ENCODE data around the gene GRIA4.

DNA sequence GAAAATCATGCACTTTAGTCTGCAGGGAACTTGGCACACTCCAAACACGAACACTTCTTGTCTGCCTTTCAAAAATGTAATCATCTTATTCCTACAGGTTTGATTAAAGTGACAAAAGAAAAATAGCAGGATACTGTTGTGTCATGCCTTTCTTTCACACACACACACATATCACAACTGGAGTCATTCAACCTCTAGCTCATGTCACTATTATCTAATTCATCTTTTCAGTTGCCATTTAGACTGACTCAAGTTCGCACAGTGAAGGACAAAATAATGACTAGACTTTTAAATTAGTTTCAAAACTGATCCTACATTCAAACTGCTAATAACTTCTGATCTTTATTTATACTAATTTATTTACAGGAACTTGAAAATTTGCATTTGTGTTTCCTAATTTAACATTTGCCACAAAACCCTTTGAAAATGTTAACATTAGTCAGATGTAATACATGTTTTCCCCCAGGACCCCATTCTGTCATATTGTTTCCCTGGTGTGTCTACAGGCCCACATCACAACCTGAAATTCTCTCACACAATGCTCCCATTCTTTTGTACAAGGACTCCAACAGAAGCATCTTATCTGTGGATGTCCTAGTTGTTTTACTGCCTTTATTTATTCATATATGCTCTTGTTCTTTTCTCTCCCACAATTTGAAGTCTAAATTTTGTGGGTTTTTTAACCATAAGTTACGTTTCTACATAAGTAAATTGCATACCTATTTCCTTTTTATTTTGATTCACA, 171.1 kb downstream of the GRIA4 start:
- TF ChIP-seq, protein P1, sequence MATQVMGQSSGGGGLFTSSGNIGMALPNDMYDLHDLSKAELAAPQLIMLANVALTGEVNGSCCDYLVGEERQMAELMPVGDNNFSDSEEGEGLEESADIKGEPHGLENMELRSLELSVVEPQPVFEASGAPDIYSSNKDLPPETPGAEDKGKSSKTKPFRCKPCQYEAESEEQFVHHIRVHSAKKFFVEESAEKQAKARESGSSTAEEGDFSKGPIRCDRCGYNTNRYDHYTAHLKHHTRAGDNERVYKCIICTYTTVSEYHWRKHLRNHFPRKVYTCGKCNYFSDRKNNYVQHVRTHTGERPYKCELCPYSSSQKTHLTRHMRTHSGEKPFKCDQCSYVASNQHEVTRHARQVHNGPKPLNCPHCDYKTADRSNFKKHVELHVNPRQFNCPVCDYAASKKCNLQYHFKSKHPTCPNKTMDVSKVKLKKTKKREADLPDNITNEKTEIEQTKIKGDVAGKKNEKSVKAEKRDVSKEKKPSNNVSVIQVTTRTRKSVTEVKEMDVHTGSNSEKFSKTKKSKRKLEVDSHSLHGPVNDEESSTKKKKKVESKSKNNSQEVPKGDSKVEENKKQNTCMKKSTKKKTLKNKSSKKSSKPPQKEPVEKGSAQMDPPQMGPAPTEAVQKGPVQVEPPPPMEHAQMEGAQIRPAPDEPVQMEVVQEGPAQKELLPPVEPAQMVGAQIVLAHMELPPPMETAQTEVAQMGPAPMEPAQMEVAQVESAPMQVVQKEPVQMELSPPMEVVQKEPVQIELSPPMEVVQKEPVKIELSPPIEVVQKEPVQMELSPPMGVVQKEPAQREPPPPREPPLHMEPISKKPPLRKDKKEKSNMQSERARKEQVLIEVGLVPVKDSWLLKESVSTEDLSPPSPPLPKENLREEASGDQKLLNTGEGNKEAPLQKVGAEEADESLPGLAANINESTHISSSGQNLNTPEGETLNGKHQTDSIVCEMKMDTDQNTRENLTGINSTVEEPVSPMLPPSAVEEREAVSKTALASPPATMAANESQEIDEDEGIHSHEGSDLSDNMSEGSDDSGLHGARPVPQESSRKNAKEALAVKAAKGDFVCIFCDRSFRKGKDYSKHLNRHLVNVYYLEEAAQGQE (IDR thresholded peaks at IDR 0.05; ENCODE audit: insufficient read depth in 1 of 2, low read depth in 2 of 2, low read length in 2 of 2) = no peak
- no peak for TF ChIP-seq SIN3A (IDR thresholded peaks at IDR 0.05; ENCODE audit: borderline replicate concordance, insufficient read depth, low read length)
- no peak for TF ChIP-seq POLR2AphosphoS5 (IDR thresholded peaks at IDR 0.05; ENCODE audit: low read depth, low read length)

All from PFSK-1 (cell line).